Aorta (tissue), 5 donors: ENCODE measurements around the gene XPC. TPM values are rescaled to one million over a fixed set of nuclear protein-coding genes. Genes with fewer than 3 reads are reported as not detected.

ENCODE experiments used
- ATAC-seq: fragments of 200-7000 bp; cut with Tn5 transposase; one replicate; pipeline ENCODE4 v1.9.1; 2022; ENCODE audit warnings: moderate library complexity; ENCODE audit not compliant: low FRiP score
- DNase-seq, 2 donors: peaks; one replicate each; pipeline ENCODE4 v3.0.0-alpha.2; 2020
- H3K27ac ChIP-seq, 2 donors: one replicate each; pipeline ENCODE4 v1.5.1; 2013; ENCODE audit warnings: low read length in 2 of 2, mild to moderate bottlenecking in 2 of 2, moderate library complexity in 2 of 2, control low read depth in 1 of 2, inconsistent platforms in 1 of 2, low read depth in 1 of 2
- H3K27me3 ChIP-seq, 2 donors: one replicate each; pipeline ENCODE4 v1.6.1; 2013; ENCODE audit warnings: control low read depth in 1 of 2, low read length in 1 of 2, mild to moderate bottlenecking in 1 of 2, moderate library complexity in 1 of 2; ENCODE audit not compliant: insufficient read depth in 2 of 2, control insufficient read depth in 1 of 2
- H3K36me3 ChIP-seq, 2 donors: one replicate each; pipeline ENCODE4 v1.6.1; 2013; ENCODE audit warnings: control low read depth in 1 of 2, low read length in 1 of 2, mild to moderate bottlenecking in 1 of 2; ENCODE audit not compliant: insufficient read depth in 2 of 2, control insufficient read depth in 1 of 2
- H3K4me1 ChIP-seq, 2 donors: one replicate each; pipeline ENCODE4 v1.6.1; 2013; ENCODE audit warnings: low read length in 2 of 2, control low read depth in 1 of 2, mild to moderate bottlenecking in 1 of 2, moderate library complexity in 1 of 2; ENCODE audit not compliant: insufficient read depth in 2 of 2, control insufficient read depth in 1 of 2
- H3K4me3 ChIP-seq, 2 donors: one replicate each; pipeline ENCODE4 v1.5.1; 2013; ENCODE audit warnings: low read length in 2 of 2, control low read depth in 1 of 2, mild to moderate bottlenecking in 1 of 2
- H3K9me3 ChIP-seq: one replicate; pipeline ENCODE4 v1.6.1; 2013; ENCODE audit warnings: mild to moderate bottlenecking, low read length; ENCODE audit not compliant: control insufficient read depth
- WGBS, 2 donors: extraction: QIAGEN DNeasy Blood & Tissue Kit; methylation state at CpG; one replicate each; pipeline ENCODE4 v1.1.7; 2013; 5-methylcytosine and 5-hydroxymethylcytosine counted together
- intact Hi-C, 2 donors: fragments of 100-400 bp; cut with DNase I; formaldehyde crosslinking; loops; one replicate each; pipeline versions ENCODE4 v1.14.2 to v1.15.0; 2022
- polyA plus RNA-seq, 2 donors: library from polyadenylated mRNA; stranded (reverse); fragments of 200-250 nt; gene quantifications; one replicate each; pipeline ENCODE4 v1.2.3, GENCODE V29; 2013
- total RNA-seq, 2 donors: library from RNA; stranded (reverse); fragmentation: NEBNext Ultra II Directional; extraction: Animal tissue kit (Norgen Biotek cat#: 25700); gene quantifications; one replicate each; pipeline ENCODE4 v1.2.1, GENCODE V29; 2021
- donor health status: healthy with polysubstance abuse.
- donor health status: Bipolar disorder and iron deficiency.
- donor health status: DM: no; HTN: no; CAD: no.
- donor health status: DM: no; HTN: no; CAD: no.
- donor health status: DM: yes; HTN: yes; CAD: no.

The XPC gene
- total and polyA plus RNA-seq, 4 donors = 14.3 to 37.1 (median 33.2) TPM

DNA sequence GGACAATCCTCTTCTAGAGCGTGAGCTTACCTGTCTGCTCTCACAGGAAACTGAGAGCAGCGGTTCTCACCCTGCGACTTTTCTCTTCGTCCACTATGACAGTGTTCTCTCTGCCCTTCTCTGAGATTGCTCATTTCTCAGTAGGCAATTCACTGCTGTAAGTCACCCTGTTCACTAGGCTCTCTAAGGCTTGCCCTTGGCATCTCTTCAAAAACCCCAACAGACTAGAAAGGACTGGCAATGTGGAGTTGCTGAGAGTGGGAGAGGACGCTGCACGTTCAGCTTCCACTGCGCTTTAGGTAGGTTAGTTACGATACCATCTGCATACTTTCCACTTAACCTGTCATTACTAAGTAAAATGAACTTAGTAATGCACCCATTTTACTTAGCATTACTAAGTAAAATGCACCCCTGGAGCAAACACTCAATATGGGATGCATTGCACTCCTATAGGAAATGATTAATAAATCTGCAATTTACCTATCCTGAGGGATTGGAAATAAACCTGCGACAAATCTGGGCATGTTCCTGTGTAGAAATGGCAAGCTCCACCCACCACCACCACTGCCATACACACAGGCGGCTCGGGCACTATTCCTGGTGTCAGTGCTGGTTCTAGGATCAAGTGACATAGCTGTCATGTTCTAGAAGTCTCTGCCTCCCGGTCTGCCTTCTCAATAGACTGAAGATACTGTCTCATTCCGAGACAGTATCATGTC is 21.4 kb downstream of the XPC start:
- H3K9me3 ChIP-seq = no peaks in the 10 kb centered on the region
- H3K36me3 ChIP-seq = peaks cover 9 to 26% of the 10 kb centered on the region in 2 donors
- 92 to 94% methylated on average over 13 of the region's 13 CpGs for WGBS, 2 donors
- ATAC-seq (no peak), DNase-seq (no peak)
- intact Hi-C loops = no loop called here
- H3K27me3 ChIP-seq = no peaks in the 10 kb centered on the region
- no peaks in the 10 kb centered on the region for H3K4me1 ChIP-seq
- no peak overlapping the region for H3K4me3 ChIP-seq
- no peak overlapping the region for H3K27ac ChIP-seq

DNA sequence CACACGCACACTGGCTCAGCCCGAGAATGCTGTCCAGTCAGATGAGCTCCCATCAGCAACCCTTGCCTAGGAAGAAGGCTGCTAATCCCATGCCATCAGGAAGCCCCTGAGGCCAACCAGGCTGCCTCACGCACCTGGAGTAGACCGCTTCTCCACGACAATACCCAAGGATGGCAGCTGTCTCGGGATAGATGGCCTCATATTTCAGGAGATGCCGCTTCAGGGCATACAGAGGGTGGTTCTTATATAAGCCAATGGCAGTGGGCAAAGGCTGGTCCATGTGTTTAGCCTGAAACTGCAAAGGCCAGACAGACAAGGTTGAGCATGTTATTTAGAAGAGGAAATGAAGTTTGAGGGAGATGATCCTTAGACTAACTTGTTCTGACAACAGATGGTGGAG is 22.2 kb downstream of the XPC start:
- no peaks in the 10 kb centered on the region for H3K9me3 ChIP-seq
- H3K27me3 ChIP-seq = no peaks in the 10 kb centered on the region
- DNase-seq (no peak), ATAC-seq (no peak)
- 95% methylated on average over 7 of the region's 7 CpGs for WGBS, 2 donors
- no peak overlapping the region for H3K27ac ChIP-seq
- peaks cover 9 to 26% of the 10 kb centered on the region in 2 donors for H3K36me3 ChIP-seq
- no peaks in the 10 kb centered on the region for H3K4me1 ChIP-seq
- intact Hi-C loops = no loop called here
- H3K4me3 ChIP-seq = no peak overlapping the region

GRCh38 chr3:14154895-14155440 is 23.4 kb downstream of the XPC start:
- 90% methylated on average over 7 of the region's 7 CpGs for WGBS, 2 donors
- ATAC-seq (no peak), DNase-seq (no peak)
- Histone ChIP-seq H3K4me3 (no peak overlapping the region), H3K9me3 (no peaks in the 10 kb centered on the region), H3K27ac (no peak overlapping the region), H3K4me1 (no peaks in the 10 kb centered on the region), H3K36me3 (peaks cover 9 to 23% of the 10 kb centered on the region in 2 donors), H3K27me3 (no peaks in the 10 kb centered on the region)
- intact Hi-C loops = no loop called here

GRCh38 chr3:14154276-14154675 is 24.1 kb downstream of the XPC start:
- Histone ChIP-seq H3K36me3 (peaks cover 4 to 19% of the 10 kb centered on the region in 2 donors), H3K4me1 (no peaks in the 10 kb centered on the region), H3K27me3 (no peaks in the 10 kb centered on the region), H3K9me3 (no peaks in the 10 kb centered on the region), H3K27ac (no peak overlapping the region), H3K4me3 (no peak overlapping the region)
- 86 to 88% methylated on average over 5 of the region's 5 CpGs for WGBS, 2 donors
- intact Hi-C loops = no loop called here
- no peak for DNase-seq
- ATAC-seq = no peak

DNA sequence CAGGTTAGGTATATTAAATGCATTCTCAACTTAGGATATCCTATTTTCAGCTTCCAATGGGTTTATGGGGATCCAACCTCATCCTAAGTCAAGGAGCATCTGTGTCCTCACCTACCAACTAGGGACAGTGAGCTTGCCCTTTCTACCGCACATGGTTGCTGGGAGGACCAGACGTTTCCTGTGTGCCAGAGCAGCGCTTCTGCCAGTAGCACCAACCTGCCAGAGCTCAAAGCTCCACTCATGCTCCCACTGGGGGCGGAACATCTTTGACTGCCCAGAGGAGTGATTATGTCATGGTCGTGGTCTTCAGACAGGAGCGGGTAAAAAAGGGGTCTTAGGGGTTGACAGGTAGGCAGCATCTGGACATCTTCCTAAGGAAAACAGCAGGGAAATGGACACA is 24.7 kb downstream of the XPC start:
- intact Hi-C loops = no loop called here
- H3K27ac ChIP-seq = no peak overlapping the region
- H3K4me1 ChIP-seq = no peaks in the 10 kb centered on the region
- no peak overlapping the region for H3K4me3 ChIP-seq
- WGBS, 2 donors = 85 to 87% methylated on average over 6 of the region's 6 CpGs
- H3K27me3 ChIP-seq = no peaks in the 10 kb centered on the region
- DNase-seq (no peak), ATAC-seq (no peak)
- no peaks in the 10 kb centered on the region for H3K9me3 ChIP-seq
- H3K36me3 ChIP-seq = peaks cover 2 to 16% of the 10 kb centered on the region in 2 donors

DNA sequence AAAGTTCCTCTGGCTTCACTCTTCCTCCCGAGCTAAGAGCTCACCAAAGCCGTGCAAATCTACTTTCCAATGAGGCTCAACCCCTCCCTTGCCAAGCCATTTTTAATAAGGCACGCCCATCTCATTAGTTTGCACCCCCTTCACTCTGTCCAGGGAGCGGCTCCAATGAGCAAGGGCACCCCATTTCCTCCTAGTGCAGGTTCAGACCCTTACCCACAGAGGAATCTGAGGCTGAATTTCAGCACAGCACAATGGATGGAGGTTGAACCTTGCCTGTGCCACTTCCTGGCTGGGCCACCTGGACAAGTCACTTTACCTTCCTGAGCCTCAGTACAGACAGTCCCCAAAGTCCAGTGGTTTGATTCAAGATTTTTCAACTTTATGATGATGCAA is 25.4 kb downstream of the XPC start:
- Histone ChIP-seq H3K27ac (no peak overlapping the region), H3K4me1 (no peaks in the 10 kb centered on the region), H3K36me3 (peaks cover 2 to 11% of the 10 kb centered on the region in 2 donors), H3K9me3 (no peaks in the 10 kb centered on the region), H3K27me3 (no peaks in the 10 kb centered on the region), H3K4me3 (no peak overlapping the region)
- intact Hi-C loops = no loop called here
- DNase-seq = no peak
- 84% methylated on average over 4 of the region's 4 CpGs for WGBS, 2 donors
- no peak for ATAC-seq

DNA sequence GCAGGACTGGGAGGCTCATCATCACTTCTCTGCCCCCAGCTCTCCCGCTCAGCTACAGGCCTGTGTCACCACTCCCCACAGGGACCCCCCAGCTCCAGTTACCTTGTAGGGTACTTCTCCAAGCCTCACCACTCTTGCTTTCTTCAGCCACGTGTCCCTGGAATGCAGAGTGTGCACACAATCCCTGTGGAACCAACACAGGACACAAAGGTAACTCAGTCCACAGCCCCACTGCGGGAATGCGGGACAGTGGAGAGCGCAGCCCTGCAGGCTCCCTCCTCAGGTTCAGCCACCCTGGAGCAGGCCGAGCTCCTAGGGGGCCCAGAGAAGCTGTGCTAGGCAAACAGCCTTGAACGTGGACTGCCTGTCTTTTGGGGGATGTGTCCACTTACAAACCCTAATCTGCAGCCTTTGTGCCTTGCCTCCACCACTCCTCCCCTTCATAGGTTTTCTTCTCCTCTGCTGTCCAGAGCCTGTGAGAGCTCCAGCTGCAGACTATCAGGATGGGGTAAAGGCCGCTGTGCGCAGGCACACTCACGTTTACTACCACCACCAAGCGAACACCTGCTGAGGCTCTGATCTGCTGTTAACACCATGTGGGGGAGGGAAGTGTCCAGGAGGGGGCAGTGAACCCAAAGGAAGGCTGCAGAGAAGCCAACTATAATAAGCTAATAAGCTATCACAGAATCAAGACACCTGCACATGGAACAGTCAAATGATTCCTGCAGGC is 26.0 kb downstream of the XPC start:
- ATAC-seq (no peak), DNase-seq (no peak)
- intact Hi-C loops = no loop called here
- no peaks in the 10 kb centered on the region for H3K27me3 ChIP-seq
- no peak overlapping the region for H3K27ac ChIP-seq
- H3K4me3 ChIP-seq = no peak overlapping the region
- H3K36me3 ChIP-seq = peaks cover 2 to 11% of the 10 kb centered on the region in 2 donors
- 87 to 89% methylated on average over 11 of the region's 11 CpGs for WGBS, 2 donors
- H3K9me3 ChIP-seq = no peaks in the 10 kb centered on the region
- H3K4me1 ChIP-seq = no peaks in the 10 kb centered on the region

DNA sequence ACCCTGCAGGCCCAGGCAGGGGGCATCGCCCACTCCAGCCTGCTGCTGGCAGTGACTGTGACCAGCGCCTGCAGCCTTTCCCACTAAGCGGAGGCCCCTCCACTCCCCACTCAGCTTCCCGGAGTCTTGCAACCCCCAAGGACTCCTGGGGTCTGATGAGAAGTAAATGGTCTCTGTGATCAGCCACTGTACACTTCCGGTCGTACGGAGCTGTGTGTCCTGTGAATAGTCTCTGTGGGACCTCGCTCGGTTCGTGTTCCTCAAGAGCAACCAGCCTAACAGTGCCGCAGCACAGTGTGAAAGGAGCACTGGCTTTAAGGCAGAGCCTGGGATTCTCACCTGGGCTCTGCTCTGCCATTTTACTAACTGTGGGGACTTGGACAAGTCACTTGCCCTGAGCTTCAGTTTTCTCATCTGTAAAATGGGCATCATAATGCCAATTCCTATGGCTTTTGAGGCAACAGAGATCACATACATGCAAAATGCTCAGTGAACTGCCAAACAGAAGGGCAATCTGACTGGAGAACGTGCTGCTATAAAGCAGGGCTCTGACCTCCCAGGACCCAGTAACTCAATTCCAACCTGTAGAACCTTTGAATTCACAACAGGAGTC is 26.8 kb downstream of the XPC start:
- Histone ChIP-seq H3K4me1 (peaks cover 0 to 1% of the 10 kb centered on the region in 2 donors), H3K36me3 (peaks cover 0 to 7% of the 10 kb centered on the region in 2 donors), H3K9me3 (no peaks in the 10 kb centered on the region), H3K27me3 (no peaks in the 10 kb centered on the region), H3K27ac (no peak overlapping the region), H3K4me3 (no peak overlapping the region)
- ATAC-seq (no peak), DNase-seq (no peak)
- intact Hi-C loops = no loop called here
- WGBS, 2 donors = 88 to 89% methylated on average over 12 of the region's 12 CpGs
